ENCODE results near the gene KLRK1.

DNA sequence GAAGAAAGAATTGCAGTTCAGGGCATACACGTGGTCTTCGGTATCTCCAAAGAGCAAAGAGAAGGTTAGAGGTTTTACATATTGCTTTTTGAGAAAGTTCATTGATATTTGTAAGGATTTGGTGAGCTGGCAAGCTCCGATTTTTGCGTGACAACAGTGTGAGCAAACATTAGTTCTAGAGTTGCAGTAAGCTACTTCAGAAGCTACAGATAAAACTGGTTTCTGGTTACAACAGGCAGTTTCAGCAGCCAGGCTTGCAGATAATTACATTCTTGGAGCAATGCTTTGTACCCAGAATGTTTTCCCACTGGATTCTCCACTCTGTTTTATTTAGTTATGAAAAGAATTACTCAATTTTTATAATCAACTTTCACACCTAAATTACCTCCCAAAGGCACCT is 28.2 kb downstream of the KLRK1 start:
- TF ChIP-seq, protein P1, sequence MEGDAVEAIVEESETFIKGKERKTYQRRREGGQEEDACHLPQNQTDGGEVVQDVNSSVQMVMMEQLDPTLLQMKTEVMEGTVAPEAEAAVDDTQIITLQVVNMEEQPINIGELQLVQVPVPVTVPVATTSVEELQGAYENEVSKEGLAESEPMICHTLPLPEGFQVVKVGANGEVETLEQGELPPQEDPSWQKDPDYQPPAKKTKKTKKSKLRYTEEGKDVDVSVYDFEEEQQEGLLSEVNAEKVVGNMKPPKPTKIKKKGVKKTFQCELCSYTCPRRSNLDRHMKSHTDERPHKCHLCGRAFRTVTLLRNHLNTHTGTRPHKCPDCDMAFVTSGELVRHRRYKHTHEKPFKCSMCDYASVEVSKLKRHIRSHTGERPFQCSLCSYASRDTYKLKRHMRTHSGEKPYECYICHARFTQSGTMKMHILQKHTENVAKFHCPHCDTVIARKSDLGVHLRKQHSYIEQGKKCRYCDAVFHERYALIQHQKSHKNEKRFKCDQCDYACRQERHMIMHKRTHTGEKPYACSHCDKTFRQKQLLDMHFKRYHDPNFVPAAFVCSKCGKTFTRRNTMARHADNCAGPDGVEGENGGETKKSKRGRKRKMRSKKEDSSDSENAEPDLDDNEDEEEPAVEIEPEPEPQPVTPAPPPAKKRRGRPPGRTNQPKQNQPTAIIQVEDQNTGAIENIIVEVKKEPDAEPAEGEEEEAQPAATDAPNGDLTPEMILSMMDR (IDR thresholded peaks at IDR 0.05) = no peak
- no peak for TF ChIP-seq POLR2A (IDR thresholded peaks at IDR 0.05)

Data from heart left ventricle (tissue), 13 donors.